H1 (cell line): ENCODE data around the gene PRPF6. TPM values are rescaled to one million over a fixed set of nuclear protein-coding genes. Genes with fewer than 3 reads are reported as not detected.

Source experiments
- CTCF ChIA-PET: fragments of 300-600 bp; sonication (Branson Sonifier 250); formaldehyde crosslinking; loops from one replicate; lab custom pipeline; 2021; ENCODE audit not compliant: partially characterized antibody; lab: Charles Lee
- POLR2A ChIA-PET: fragments of 300-600 bp; sonication (Branson Sonifier 250); formaldehyde crosslinking; loops from one replicate; lab custom pipeline; 2021; ENCODE audit warnings: inconsistent platforms; ENCODE audit not compliant: partially characterized antibody; lab: Charles Lee
- DNase-seq, 2 experiments: peaks; one replicate each; pipeline versions ENCODE4 v3.0.0 to v3.0.0-alpha.2; 2010 to 2022; ENCODE audit warnings: low spot score in 2 of 2, low read depth in 1 of 2, mixed read lengths in 1 of 2
- FAIRE-seq: peaks from 2 replicates; lab custom pipeline; 2011; peaks lifted over from hg19 to GRCh38; lab: Jason Lieb, UNC
- H2AFZ ChIP-seq: 2 replicates; pipeline ENCODE4 v1.8.1; 2012; ENCODE audit warnings: low read length, inconsistent platforms
- H2AK5ac ChIP-seq: 2 replicates; pipeline ENCODE4 v1.6.1; 2013; ENCODE audit warnings: low read depth, low read length
- H2BK120ac ChIP-seq: replicated peaks from 2 replicates; pipeline ENCODE3; 2013; ENCODE audit warnings: low read depth, low read length, inconsistent platforms
- H2BK12ac ChIP-seq: 2 replicates; pipeline ENCODE4 v1.6.1; 2013; ENCODE audit warnings: low read depth, low read length
- H2BK15ac ChIP-seq: 2 replicates; pipeline ENCODE4 v1.6.1; 2013; ENCODE audit warnings: low read length
- H2BK20ac ChIP-seq: 2 replicates; pipeline ENCODE4 v1.6.1; 2013; ENCODE audit warnings: low read length
- H2BK5ac ChIP-seq: 2 replicates; pipeline ENCODE4 v1.6.1; 2013; ENCODE audit warnings: low read depth, low read length
- H3K14ac ChIP-seq: 2 replicates; pipeline ENCODE4 v1.6.1; 2013; ENCODE audit warnings: inconsistent platforms; ENCODE audit not compliant: insufficient read length
- H3K18ac ChIP-seq: 2 replicates; pipeline ENCODE4 v1.6.1; 2013; ENCODE audit warnings: low read length; ENCODE audit errors: extremely low read depth
- H3K23ac ChIP-seq: 2 replicates; pipeline ENCODE4 v1.6.1; 2013; ENCODE audit warnings: inconsistent platforms; ENCODE audit not compliant: insufficient read length
- H3K23me2 ChIP-seq: 2 replicates; pipeline ENCODE4 v1.6.1; 2013; ENCODE audit warnings: low read depth, low read length
- H3K27ac ChIP-seq: 2 replicates; pipeline ENCODE4 v1.6.1; 2011; ENCODE audit warnings: low read depth, low read length, inconsistent platforms
- H3K27me3 ChIP-seq, 4 experiments: replicated peaks in 1 of 4; 1 replicate in 1 of 4; 2 replicates in 3 of 4; pipeline versions ENCODE4 v1.6.1 to v1.8.1; 2011 to 2013; ENCODE audit warnings: low read length in 3 of 4, mild to moderate bottlenecking in 3 of 4, inconsistent platforms in 2 of 4, mixed read lengths in 2 of 4, moderate library complexity in 1 of 4; ENCODE audit not compliant: control insufficient read depth in 3 of 4, insufficient read depth in 3 of 4; ENCODE audit errors: extremely low read depth in 1 of 4
- H3K36me3 ChIP-seq, 4 experiments: 2 replicates each; pipeline versions ENCODE4 v1.6.1 to v1.8.1; 2011 to 2013; ENCODE audit warnings: mild to moderate bottlenecking in 4 of 4, low read length in 3 of 4, moderate library complexity in 2 of 4, control low read depth in 1 of 4, inconsistent platforms in 1 of 4; ENCODE audit not compliant: insufficient read depth in 4 of 4, control insufficient read depth in 2 of 4
- H3K4ac ChIP-seq: replicated peaks from 2 replicates; pipeline ENCODE3; 2013; ENCODE audit warnings: low read length, low read depth, mixed read lengths, inconsistent platforms; ENCODE audit not compliant: insufficient read length
- H3K4me1 ChIP-seq, 4 experiments: replicated peaks in 1 of 4; 1 replicate in 1 of 4; 2 replicates in 3 of 4; pipeline versions ENCODE4 v1.6.1 to v1.8.1; 2011 to 2013; ENCODE audit warnings: low read length in 3 of 4, inconsistent platforms in 2 of 4, mixed read lengths in 1 of 4; ENCODE audit not compliant: insufficient read depth in 4 of 4, control insufficient read depth in 3 of 4
- H3K4me2 ChIP-seq, 2 experiments: 2 replicates each; pipeline versions ENCODE4 v1.6.1 to v1.8.1; 2011 to 2013; ENCODE audit warnings: low read depth in 2 of 2, low read length in 2 of 2, control low read depth in 1 of 2, inconsistent platforms in 1 of 2, mild to moderate bottlenecking in 1 of 2; ENCODE audit not compliant: insufficient read depth in 1 of 2
- H3K4me3 ChIP-seq, 4 experiments: fragments of 200-600, 300-600 bp in 1 of 4; sonication (generic), shearing (Covaris generic), sonication (Bioruptor Twin) in 1 of 4; 2 replicates each; pipeline versions ENCODE4 v1.5.1 to v1.8.1; 2011 to 2016; ENCODE audit warnings: low read length in 4 of 4, low read depth in 3 of 4, control low read depth in 2 of 4, inconsistent platforms in 2 of 4, mild to moderate bottlenecking in 2 of 4, mixed read lengths in 1 of 4, moderate library complexity in 1 of 4; ENCODE audit not compliant: insufficient read depth in 2 of 4; ENCODE audit errors: extremely low read depth in 1 of 4
- H3K56ac ChIP-seq: replicated peaks from 2 replicates; pipeline ENCODE3; 2013; ENCODE audit warnings: low read depth, mild to moderate bottlenecking, mixed read lengths, low read length, inconsistent platforms; ENCODE audit not compliant: insufficient read length
- H3K79me1 ChIP-seq: 2 replicates; pipeline ENCODE4 v1.6.1; 2013; ENCODE audit warnings: low read depth, low read length, control low read depth
- H3K79me2 ChIP-seq, 2 experiments: 2 replicates each; pipeline versions ENCODE4 v1.6.1 to v1.8.1; 2012 to 2013; ENCODE audit warnings: low read length in 2 of 2, mild to moderate bottlenecking in 2 of 2, inconsistent platforms in 1 of 2; ENCODE audit not compliant: insufficient read depth in 2 of 2, control insufficient read depth in 1 of 2
- H3K9ac ChIP-seq, 4 experiments: replicated peaks in 1 of 4; 1 replicate in 1 of 4; 2 replicates in 3 of 4; pipeline versions ENCODE4 v1.6.1 to v1.8.1; 2011 to 2013; ENCODE audit warnings: low read depth in 3 of 4, low read length in 3 of 4, control low read depth in 2 of 4, mild to moderate bottlenecking in 2 of 4, moderate library complexity in 2 of 4, inconsistent platforms in 1 of 4; ENCODE audit errors: extremely low read depth in 1 of 4
- H3K9me3 ChIP-seq, 2 experiments: 2 replicates each; pipeline versions ENCODE4 v1.6.1 to v1.8.1; 2012 to 2013; ENCODE audit warnings: mild to moderate bottlenecking in 2 of 2, moderate library complexity in 2 of 2, control low read depth in 1 of 2, inconsistent platforms in 1 of 2, low read depth in 1 of 2, low read length in 1 of 2, mixed read lengths in 1 of 2; ENCODE audit not compliant: insufficient read depth in 2 of 2
- H4K20me1 ChIP-seq, 2 experiments: replicated peaks in 1 of 2; 2 replicates each; pipeline versions ENCODE3 to v1.8.1; 2011 to 2013; ENCODE audit warnings: inconsistent platforms in 2 of 2, low read length in 2 of 2, mild to moderate bottlenecking in 1 of 2; ENCODE audit not compliant: insufficient read depth in 2 of 2, control insufficient read depth in 1 of 2
- H4K5ac ChIP-seq: 2 replicates; pipeline ENCODE4 v1.6.1; 2013; ENCODE audit warnings: low read length, low read depth, mixed read lengths, inconsistent platforms; ENCODE audit not compliant: insufficient read length
- H4K8ac ChIP-seq: 2 replicates; pipeline ENCODE4 v1.8.0; 2013; ENCODE audit warnings: mild to moderate bottlenecking, moderate library complexity, low read length, inconsistent platforms; ENCODE audit not compliant: insufficient read depth; ENCODE audit errors: extremely low read depth
- H4K91ac ChIP-seq: replicated peaks from 2 replicates; pipeline ENCODE3; 2013; ENCODE audit warnings: low read length, mixed read lengths, inconsistent platforms; ENCODE audit not compliant: insufficient read length
- TAF7 ChIP-seq: optimal IDR thresholded peaks from 2 replicates; pipeline ENCODE3; 2011; ENCODE audit warnings: low read depth, mild to moderate bottlenecking, inconsistent platforms, low read length, moderate library complexity, borderline replicate concordance
- WGBS, 2 experiments: shearing (Covaris generic) in 1 of 2; methylation state at CpG; one replicate each; pipeline versions ENCODE4 v1.1.6 to v1.1.7; 2013 to 2015; ENCODE audit warnings: low lambda C conversion rate in 2 of 2, mixed read lengths in 2 of 2, inconsistent platforms in 1 of 2, low coverage in 1 of 2, missing lambda C conversion rate in 1 of 2; ENCODE audit not compliant: insufficient replicate concordance in 2 of 2, insufficient coverage in 1 of 2, insufficient read length in 1 of 2; ENCODE audit errors: extremely low coverage in 1 of 2, missing lambda C conversion rate in 1 of 2; 5-methylcytosine and 5-hydroxymethylcytosine counted together
- polyA plus RNA-seq, 7 experiments: library from polyadenylated mRNA; depleted of rRNA in 3 of 7; stranded (reverse) in 5 of 7; unstranded in 2 of 7; fragments of >200 nt in 5 of 7; fragments of 200-250 nt in 2 of 7; gene quantifications; 1 replicate in 5 of 7; 2 replicates in 1 of 7; 4 replicates in 1 of 7; pipeline versions ENCODE4 v1.2.1 to v1.2.3, GENCODE V29; 2011 to 2013; ENCODE audit warnings: missing spikeins in 2 of 7, mixed read lengths in 2 of 7
- total RNA-seq: library from RNA; stranded (reverse); fragmentation: NEBNext Ultra II Directional; extraction: Animal tissue kit (Norgen Biotek cat#: 25700); gene quantifications from 2 replicates; pipeline ENCODE4 v1.2.1, GENCODE V29; 2021

Gene PRPF6
- total and polyA plus RNA-seq, 2 of the 8 experiments (the other 6 are each of a cell fraction or from before 2014, with no cell fraction given), result 27.9 to 76.9 TPM

DNA sequence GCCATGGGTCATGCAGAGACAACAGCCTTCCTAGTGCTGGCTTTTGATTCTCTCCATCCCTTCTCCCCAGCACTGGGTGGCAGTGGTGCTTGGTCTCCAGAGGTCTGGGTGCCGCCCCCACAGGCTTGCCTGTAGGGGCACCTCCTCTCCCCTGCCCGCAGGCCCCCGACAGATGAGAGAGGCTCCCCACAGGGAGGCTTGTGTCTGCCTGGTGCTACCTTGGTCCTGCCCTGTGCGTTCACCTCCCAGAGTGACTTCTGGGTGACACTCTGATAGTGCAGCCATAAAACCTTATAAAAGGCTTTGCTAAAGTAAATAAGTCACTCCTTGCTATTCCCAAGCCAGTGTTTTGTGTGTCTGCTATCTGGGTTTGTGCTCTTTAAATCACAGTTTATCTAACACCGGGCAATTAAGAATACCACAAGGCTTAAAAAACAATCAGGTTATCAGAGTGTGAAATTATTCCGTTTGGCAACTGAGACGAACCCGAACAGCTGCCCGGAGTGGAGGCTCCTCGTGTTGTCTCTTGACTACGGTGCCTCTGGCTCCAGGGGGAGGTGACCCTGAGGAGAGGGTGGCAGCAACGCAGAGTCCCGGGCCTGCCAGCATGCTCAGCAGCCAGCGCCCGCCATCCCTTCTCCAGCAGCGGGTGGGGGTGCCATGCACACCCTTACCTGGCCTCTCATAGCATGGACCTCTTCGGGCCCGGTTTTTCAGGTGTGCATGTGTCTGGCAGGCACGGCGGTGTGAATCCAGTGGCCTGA is 49.6 kb downstream of the PRPF6 start:
- Histone ChIP-seq H2BK20ac (no peak overlapping the region), H2AFZ (no peak overlapping the region), H3K9ac (no peak overlapping the region), H3K56ac (no peak overlapping the region), H2BK120ac (no peak overlapping the region), H2AK5ac (no peak overlapping the region), H4K20me1 (peaks cover 0 to 6% of the 10 kb centered on the region in 2 experiments), H3K36me3 (peaks cover 19 to 49% (median 38%) of the 10 kb centered on the region in 4 experiments), H4K5ac (no peak overlapping the region), H3K9me3 (no peaks in the 10 kb centered on the region), H3K27ac (no peak overlapping the region), H3K79me2 (no peaks in the 10 kb centered on the region), H2BK15ac (no peak overlapping the region), H3K4me1 (peaks cover 0 to 2% (median under 1%) of the 10 kb centered on the region in 4 experiments; a peak in 2 of 7 replicates), H3K27me3 (no peaks in the 10 kb centered on the region), H3K23ac (no peak overlapping the region), H3K4me2 (no peak overlapping the region), H3K4me3 (no peak overlapping the region), H3K23me2 (no peaks in the 10 kb centered on the region), H2BK12ac (no peak overlapping the region), H3K18ac (no peak overlapping the region), H3K14ac (no peak overlapping the region), H2BK5ac (no peak overlapping the region), H3K79me1 (peaks cover 2% of the 10 kb centered on the region; the same call in 1 of the 2 replicates), H4K8ac (no peak overlapping the region), H3K4ac (no peak overlapping the region), H4K91ac (no peak overlapping the region)
- CTCF ChIA-PET, result interaction anchor here (0.9 kb wide), 1 partner anchor 13 kb away, joined by 4 read pairs; no protein-coding TSS in a partner anchor
- POLR2A ChIA-PET, result interaction anchor here (1.0 kb wide), 1 partner anchor 89 kb away, joined by 3 read pairs; no protein-coding TSS in a partner anchor
- DNase-seq (no peak), FAIRE-seq (no peak)
- 95% methylated on average over 20 of the region's 20 CpGs; no CpG with 5 or more reads in 1 of the 2 experiments for whole genome bisulfite sequencing, 2 experiments
- no peak for TF ChIP-seq TAF7
